Loucy (cell line): ENCODE data around the gene CGB1.

Experiments
- H2AFZ ChIP-seq: fragments of 200-600 bp; sonication (generic); 2 replicates; pipeline ENCODE4 v1.6.0; 2016; ENCODE audit warnings: antibody characterized with exemption, mild to moderate bottlenecking, low read length, moderate library complexity
- H3F3A ChIP-seq: fragments of 200-600 bp; 2 replicates; pipeline ENCODE4 v1.6.0; 2016; ENCODE audit warnings: antibody characterized with exemption, low read depth, mild to moderate bottlenecking
- H3K27me3 ChIP-seq: fragments of 200-600 bp; sonication (generic); 2 replicates; pipeline ENCODE4 v1.6.1; 2014; ENCODE audit warnings: low read length, mild to moderate bottlenecking; ENCODE audit not compliant: insufficient read depth, poor library complexity, severe bottlenecking
- H3K36me3 ChIP-seq: fragments of 200-600 bp; sonication (generic); 2 replicates; pipeline ENCODE4 v1.6.1; 2016; ENCODE audit warnings: low read length; ENCODE audit not compliant: insufficient read depth
- H3K4me1 ChIP-seq: fragments of 200-600 bp; sonication (generic); 2 replicates; pipeline ENCODE4 v1.5.1; 2014; ENCODE audit warnings: low read length, mild to moderate bottlenecking; ENCODE audit not compliant: insufficient read depth, poor library complexity, severe bottlenecking
- H3K4me2 ChIP-seq: fragments of 200-600 bp; sonication (generic); 2 replicates; pipeline ENCODE4 v1.6.0; 2014; ENCODE audit warnings: antibody characterized with exemption, low read length, low read depth, mild to moderate bottlenecking; ENCODE audit not compliant: poor library complexity, severe bottlenecking
- H3K4me3 ChIP-seq: fragments of 200-600 bp; sonication (generic); 2 replicates; pipeline ENCODE4 v1.5.1; 2014; ENCODE audit warnings: low read length, mild to moderate bottlenecking, mixed read lengths; ENCODE audit not compliant: poor library complexity, severe bottlenecking
- H3K79me2 ChIP-seq: fragments of 200-600 bp; sonication (generic); 2 replicates; pipeline ENCODE4 v1.6.1; 2014; ENCODE audit warnings: low read length; ENCODE audit not compliant: insufficient read depth
- H3K9ac ChIP-seq: fragments of 200-600 bp; sonication (generic); 2 replicates; pipeline ENCODE4 v1.6.0; 2014; ENCODE audit warnings: mild to moderate bottlenecking, low read depth, low read length, moderate library complexity; ENCODE audit not compliant: poor library complexity, severe bottlenecking
- H3K9me2 ChIP-seq: fragments of 200-600 bp; sonication (generic); replicated peaks from 2 replicates; pipeline ENCODE4 v1.6.1; 2016; ENCODE audit warnings: low read depth, low read length, mixed read lengths
- H3K9me3 ChIP-seq: fragments of 200-600 bp; sonication (generic); 2 replicates; pipeline ENCODE4 v1.6.1; 2014; ENCODE audit warnings: mild to moderate bottlenecking, antibody characterized with exemption, low read length, low read depth; ENCODE audit not compliant: insufficient read depth
- H4K20me1 ChIP-seq: fragments of 200-600 bp; sonication (generic); 2 replicates; pipeline ENCODE4 v1.6.0; 2014; ENCODE audit warnings: antibody characterized with exemption, low read length, mild to moderate bottlenecking; ENCODE audit not compliant: insufficient read depth, poor library complexity, severe bottlenecking
- EZH2phosphoT487 ChIP-seq: fragments of 200-600 bp; IDR thresholded peaks from 2 replicates; pipeline ENCODE4 v1.6.1; 2018; ENCODE audit warnings: antibody characterized with exemption, mild to moderate bottlenecking, moderate library complexity, borderline replicate concordance
- TF ChIP-seq, protein P1 (sequence below): fragments of 200-600 bp; sonication (generic); conservative IDR thresholded peaks from 2 replicates; pipeline ENCODE4 v1.5.1; 2014; ENCODE audit warnings: mild to moderate bottlenecking, antibody characterized with exemption, low read length

Gene CGB1

DNA sequence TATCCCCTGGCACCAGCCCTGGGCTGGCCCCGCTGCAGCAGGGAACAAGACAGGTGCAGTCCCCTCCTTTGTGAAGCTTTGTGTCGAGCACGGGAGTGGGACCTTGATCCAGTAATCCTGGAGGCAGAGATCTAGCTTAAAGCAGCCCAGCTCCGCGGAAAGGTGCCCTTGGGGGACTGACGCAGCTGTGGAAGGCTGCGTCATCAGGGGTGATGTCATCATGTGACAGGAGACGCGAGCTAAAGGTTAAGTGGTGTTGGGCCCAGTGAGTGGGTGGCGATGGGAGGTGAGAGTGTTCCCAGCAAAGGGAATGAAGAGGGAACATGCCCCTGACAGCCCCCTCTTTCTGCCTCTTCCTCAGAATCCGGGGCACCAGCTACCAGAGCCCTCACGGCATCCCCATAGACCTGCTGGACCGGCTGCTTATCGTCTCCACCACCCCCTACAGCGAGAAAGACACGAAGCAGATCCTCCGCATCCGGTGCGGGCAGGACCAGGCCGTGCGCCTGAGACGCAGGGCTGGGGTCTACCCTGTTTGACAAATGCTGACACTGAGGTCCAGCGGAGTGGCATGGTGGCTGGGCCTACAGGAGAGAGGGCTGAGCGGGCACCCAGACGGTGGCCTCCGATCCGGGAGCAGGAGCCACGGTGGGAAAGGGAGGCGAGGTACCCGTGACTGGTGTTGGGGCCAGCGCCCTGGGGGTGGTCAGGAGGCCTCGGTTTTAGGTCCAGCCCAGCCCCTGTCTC is 22.4 kb downstream of the CGB1 start:
- Histone ChIP-seq H3K27me3 (no peaks in the 10 kb centered on the region), H3K4me1 (no peaks in the 10 kb centered on the region), H3F3A (no peaks in the 10 kb centered on the region), H2AFZ (no peak overlapping the region), H3K4me3 (no peak overlapping the region), H3K9me2 (no peaks in the 10 kb centered on the region), H3K79me2 (no peaks in the 10 kb centered on the region), H3K9ac (no peak overlapping the region), H3K4me2 (no peak overlapping the region), H3K9me3 (no peaks in the 10 kb centered on the region), H4K20me1 (no peaks in the 10 kb centered on the region), H3K36me3 (peaks cover 51% of the 10 kb centered on the region; the same call in 1 of the 2 replicates)
- no peak for TF ChIP-seq EZH2phosphoT487
- TF ChIP-seq, protein P1, sequence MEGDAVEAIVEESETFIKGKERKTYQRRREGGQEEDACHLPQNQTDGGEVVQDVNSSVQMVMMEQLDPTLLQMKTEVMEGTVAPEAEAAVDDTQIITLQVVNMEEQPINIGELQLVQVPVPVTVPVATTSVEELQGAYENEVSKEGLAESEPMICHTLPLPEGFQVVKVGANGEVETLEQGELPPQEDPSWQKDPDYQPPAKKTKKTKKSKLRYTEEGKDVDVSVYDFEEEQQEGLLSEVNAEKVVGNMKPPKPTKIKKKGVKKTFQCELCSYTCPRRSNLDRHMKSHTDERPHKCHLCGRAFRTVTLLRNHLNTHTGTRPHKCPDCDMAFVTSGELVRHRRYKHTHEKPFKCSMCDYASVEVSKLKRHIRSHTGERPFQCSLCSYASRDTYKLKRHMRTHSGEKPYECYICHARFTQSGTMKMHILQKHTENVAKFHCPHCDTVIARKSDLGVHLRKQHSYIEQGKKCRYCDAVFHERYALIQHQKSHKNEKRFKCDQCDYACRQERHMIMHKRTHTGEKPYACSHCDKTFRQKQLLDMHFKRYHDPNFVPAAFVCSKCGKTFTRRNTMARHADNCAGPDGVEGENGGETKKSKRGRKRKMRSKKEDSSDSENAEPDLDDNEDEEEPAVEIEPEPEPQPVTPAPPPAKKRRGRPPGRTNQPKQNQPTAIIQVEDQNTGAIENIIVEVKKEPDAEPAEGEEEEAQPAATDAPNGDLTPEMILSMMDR = no peak

DNA sequence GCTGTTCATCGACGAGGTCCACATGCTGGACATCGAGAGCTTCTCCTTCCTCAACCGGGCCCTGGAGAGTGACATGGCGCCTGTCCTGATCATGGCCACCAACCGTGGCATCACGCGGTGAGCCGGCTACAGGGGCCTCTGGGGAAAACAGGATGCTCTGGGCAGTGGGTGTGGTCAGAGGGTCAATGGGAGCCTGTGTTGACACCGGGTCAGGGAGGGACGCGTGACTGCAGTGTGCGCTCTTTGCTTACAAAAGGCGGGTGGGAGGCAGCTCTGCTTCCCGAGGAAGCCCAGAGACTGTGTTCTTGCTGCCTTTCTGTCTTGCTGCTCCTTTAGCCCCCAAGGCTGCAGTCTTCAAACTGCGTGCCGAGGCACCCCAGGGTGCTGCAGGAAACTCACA is 25.5 kb downstream of the CGB1 start:
- H3K27me3 ChIP-seq = no peaks in the 10 kb centered on the region
- H4K20me1 ChIP-seq = no peaks in the 10 kb centered on the region
- no peak overlapping the region for H3K4me2 ChIP-seq
- H3K4me1 ChIP-seq = no peaks in the 10 kb centered on the region
- no peak overlapping the region for H3K4me3 ChIP-seq
- no peak overlapping the region for H3K9ac ChIP-seq
- no peaks in the 10 kb centered on the region for H3F3A ChIP-seq
- no peaks in the 10 kb centered on the region for H3K9me3 ChIP-seq
- H2AFZ ChIP-seq = no peak overlapping the region
- H3K9me2 ChIP-seq = no peaks in the 10 kb centered on the region
- no peak for TF ChIP-seq EZH2phosphoT487
- TF ChIP-seq, protein P1 = no peak
- H3K36me3 ChIP-seq = peaks cover 65% of the 10 kb centered on the region; the same call in 1 of the 2 replicates
- H3K79me2 ChIP-seq = no peaks in the 10 kb centered on the region

DNA sequence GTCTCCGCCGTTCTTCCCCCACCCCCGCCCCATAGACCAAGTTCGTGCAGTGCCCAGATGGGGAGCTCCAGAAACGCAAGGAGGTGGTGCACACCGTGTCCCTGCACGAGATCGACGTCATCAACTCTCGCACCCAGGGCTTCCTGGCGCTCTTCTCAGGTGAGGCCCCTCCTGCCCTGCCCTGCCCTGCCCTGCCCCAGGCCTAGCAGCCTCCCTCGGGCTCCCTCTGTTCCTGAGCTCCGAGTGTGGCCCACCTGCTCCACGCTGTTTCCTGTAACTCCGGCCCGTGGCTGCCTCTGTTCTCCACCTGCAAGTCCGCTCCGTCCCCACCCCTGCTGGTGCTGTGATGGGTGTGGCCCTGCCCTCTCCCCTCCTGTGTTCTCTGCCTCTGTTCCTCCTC is 26.2 kb downstream of the CGB1 start:
- Histone ChIP-seq H3K9me2 (no peaks in the 10 kb centered on the region), H2AFZ (no peak overlapping the region), H3K9ac (no peak overlapping the region), H4K20me1 (no peaks in the 10 kb centered on the region), H3F3A (no peaks in the 10 kb centered on the region), H3K79me2 (no peaks in the 10 kb centered on the region), H3K36me3 (peaks cover 63% of the 10 kb centered on the region; the same call in 1 of the 2 replicates), H3K9me3 (no peaks in the 10 kb centered on the region), H3K27me3 (no peaks in the 10 kb centered on the region), H3K4me3 (no peak overlapping the region), H3K4me1 (no peaks in the 10 kb centered on the region), H3K4me2 (no peak overlapping the region)
- no peak for TF ChIP-seq EZH2phosphoT487
- TF ChIP-seq, protein P1 = no peak
